SK-N-SH (cell line): Measurements from ENCODE around the gene CTTNBP2NL. TPM values are rescaled to one million over a fixed set of nuclear protein-coding genes. Genes with fewer than 3 reads are reported as not detected.
A peak's percentile ranks its signal among the peaks of the same experiment; 100 is the strongest.

Experiments used
- CTCF ChIA-PET: fragments of 300-600, 350-600 bp; formaldehyde crosslinking; extraction: SDS; loops from one replicate; lab custom pipeline; 2021; lab: Yijun Ruan, JAX
- POLR2A ChIA-PET: fragments of 350-600 bp; sonication (Branson Sonifier 250); formaldehyde crosslinking; extraction: SDS; loops from one replicate; lab custom pipeline; 2020; ENCODE audit warnings: antibody characterized with exemption, inconsistent platforms; lab: Yijun Ruan, JAX
- DNase-seq: peaks from one replicate; pipeline ENCODE4 v3.0.0; 2012
- H2AFZ ChIP-seq: fragments of 200-600 bp; sonication (generic); 2 replicates; pipeline ENCODE4 v1.8.1; 2016; ENCODE audit warnings: antibody characterized with exemption, mild to moderate bottlenecking, low read depth
- H3F3A ChIP-seq: fragments of 200-600 bp; sonication (generic); replicated peaks from 2 replicates; pipeline ENCODE3; 2016; ENCODE audit warnings: antibody characterized with exemption, mild to moderate bottlenecking; ENCODE audit not compliant: insufficient read depth
- H3K27ac ChIP-seq, 2 experiments: fragments of 200-500 bp in 1 of 2; fragments of 200-600 bp in 1 of 2; sonication (Bioruptor generic) in 1 of 2; sonication (generic), shearing (Covaris generic) in 1 of 2; 2 replicates each; pipeline versions ENCODE4 v1.5.1 to v1.6.1; 2014 to 2016; ENCODE audit warnings: low read depth in 2 of 2, inconsistent platforms in 1 of 2, low read length in 1 of 2, mild to moderate bottlenecking in 1 of 2, mixed read lengths in 1 of 2
- H3K27me3 ChIP-seq: fragments of 200-600 bp; sonication (generic), shearing (Covaris generic); 2 replicates; pipeline ENCODE4 v1.6.1; 2016; ENCODE audit warnings: mixed run types; ENCODE audit not compliant: insufficient read depth
- H3K36me3 ChIP-seq, 2 experiments: fragments of 200-500 bp in 1 of 2; fragments of 200-600 bp in 1 of 2; sonication (Bioruptor generic) in 1 of 2; sonication (generic) in 1 of 2; replicated peaks in 1 of 2; 2 replicates each; pipeline versions ENCODE3 to v1.5.1; 2014 to 2016; ENCODE audit warnings: low read length in 1 of 2, mild to moderate bottlenecking in 1 of 2; ENCODE audit not compliant: insufficient read depth in 2 of 2, control insufficient read depth in 1 of 2
- H3K4me1 ChIP-seq, 2 experiments: fragments of 200-500 bp in 1 of 2; fragments of 200-600 bp in 1 of 2; sonication (Bioruptor generic) in 1 of 2; sonication (generic), shearing (Covaris generic) in 1 of 2; 2 replicates each; pipeline versions ENCODE4 v1.5.1 to v1.6.1; 2014 to 2016; ENCODE audit warnings: low read depth in 1 of 2, low read length in 1 of 2, mixed run types in 1 of 2; ENCODE audit not compliant: insufficient read depth in 2 of 2, control insufficient read depth in 1 of 2
- H3K4me2 ChIP-seq: fragments of 200-600 bp; sonication (generic), shearing (Covaris generic); 2 replicates; pipeline ENCODE4 v1.6.1; 2017; ENCODE audit warnings: mixed run types
- H3K4me3 ChIP-seq, 2 experiments: fragments of 200-500 bp in 1 of 2; fragments of 200-600 bp in 1 of 2; sonication (Bioruptor generic) in 1 of 2; sonication (generic), shearing (Covaris generic) in 1 of 2; 2 replicates each; pipeline versions ENCODE4 v1.5.1 to v1.8.1; 2014 to 2016; ENCODE audit warnings: low read depth in 2 of 2, inconsistent platforms in 1 of 2, low read length in 1 of 2, mild to moderate bottlenecking in 1 of 2, mixed read lengths in 1 of 2, moderate library complexity in 1 of 2
- H3K79me2 ChIP-seq: fragments of 200-600 bp; sonication (generic); 2 replicates; pipeline ENCODE4 v1.8.1; 2017; ENCODE audit warnings: mild to moderate bottlenecking; ENCODE audit not compliant: insufficient read depth
- H3K9ac ChIP-seq: fragments of 200-600 bp; sonication (generic); 2 replicates; pipeline ENCODE4 v1.6.1; 2017; ENCODE audit warnings: mixed run types
- H3K9me2 ChIP-seq: fragments of 200-600 bp; sonication (generic); 2 replicates; pipeline ENCODE4 v1.6.1; 2017; ENCODE audit warnings: mixed run types
- H3K9me3 ChIP-seq: fragments of 200-600 bp; sonication (generic); 2 replicates; pipeline ENCODE4 v1.6.1; 2017; ENCODE audit warnings: mixed run types, mild to moderate bottlenecking, moderate library complexity
- H4K20me1 ChIP-seq: fragments of 200-600 bp; sonication (generic); 2 replicates; pipeline ENCODE4 v1.6.1; 2017; ENCODE audit warnings: mild to moderate bottlenecking, mixed run types; ENCODE audit not compliant: insufficient read depth
- CHD2 ChIP-seq: fragments of 150-350 bp; IDR thresholded peaks from 2 replicates; pipeline ENCODE4 v1.6.1; 2018; ENCODE audit warnings: low read length; ENCODE audit not compliant: partially characterized antibody
- ELF1 ChIP-seq: IDR thresholded peaks from 2 replicates; pipeline ENCODE4 v1.4.0; 2012
- EZH2phosphoT487 ChIP-seq: fragments of 200-600 bp; sonication (generic); IDR thresholded peaks from 2 replicates; pipeline ENCODE4 v1.6.1; 2017; ENCODE audit warnings: low read depth, mixed run types, mild to moderate bottlenecking, antibody characterized with exemption, moderate library complexity, borderline replicate concordance
- FOSL2 ChIP-seq: IDR thresholded peaks from 2 replicates; pipeline ENCODE4 v1.4.0; 2012; ENCODE audit warnings: low read depth, mild to moderate bottlenecking, moderate library complexity, borderline replicate concordance
- FOXM1 ChIP-seq: IDR thresholded peaks from 2 replicates; pipeline ENCODE4 v1.4.0; 2012; ENCODE audit warnings: low read depth, mild to moderate bottlenecking
- GABPA ChIP-seq: IDR thresholded peaks from 2 replicates; pipeline ENCODE4 v1.4.0; 2012; ENCODE audit warnings: low read depth, mild to moderate bottlenecking
- GATA2 ChIP-seq: sonication (generic); formaldehyde crosslinking; IDR thresholded peaks from 2 replicates; pipeline ENCODE4 v1.5.0; 2020; ENCODE audit warnings: mild to moderate bottlenecking, missing genetic modification reagents
- MEF2A ChIP-seq: IDR thresholded peaks from 2 replicates; pipeline ENCODE4 v1.4.0; 2012; ENCODE audit warnings: low read depth, borderline replicate concordance
- NRF1 ChIP-seq: IDR thresholded peaks from 2 replicates; pipeline ENCODE4 v1.6.1; 2012; ENCODE audit warnings: low read depth, mild to moderate bottlenecking, low read length
- POLR2AphosphoS5 ChIP-seq: IDR thresholded peaks from 2 replicates; pipeline ENCODE4 v1.6.1; 2012; ENCODE audit warnings: low read depth, low read length
- RCOR1 ChIP-seq: fragments of 150-350 bp; IDR thresholded peaks from 2 replicates; pipeline ENCODE4 v1.6.1; 2017; ENCODE audit warnings: antibody characterized with exemption, low read length
- RFX5 ChIP-seq: IDR thresholded peaks from 2 replicates; pipeline ENCODE4 v1.6.1; 2012; ENCODE audit warnings: mild to moderate bottlenecking, improper control_type of control experiment, low read length
- SIN3A ChIP-seq: IDR thresholded peaks from 2 replicates; pipeline ENCODE4 v1.6.1; 2012; ENCODE audit warnings: low read depth, mild to moderate bottlenecking, low read length, moderate library complexity, borderline replicate concordance
- TCF12 ChIP-seq: IDR thresholded peaks from 2 replicates; pipeline ENCODE4 v1.4.0; 2012
- TEAD4 ChIP-seq: IDR thresholded peaks from 2 replicates; pipeline ENCODE4 v1.4.0; 2012; ENCODE audit warnings: mild to moderate bottlenecking, borderline replicate concordance; ENCODE audit not compliant: insufficient read depth
- WGBS: methylation state at CpG from one replicate; pipeline ENCODE4 v1.1.6; 2017; ENCODE audit warnings: low lambda C conversion rate; 5-methylcytosine and 5-hydroxymethylcytosine counted together
- polyA plus RNA-seq, 3 experiments: library from polyadenylated mRNA; depleted of rRNA; stranded (reverse); fragments of >200 nt; gene quantifications; 2 replicates each; pipeline ENCODE4 v1.2.3, GENCODE V29; 2012
- TF ChIP-seq, protein P1 (sequence below): IDR thresholded peaks from 2 replicates; pipeline ENCODE4 v1.6.1; 2012; ENCODE audit warnings: mild to moderate bottlenecking, low read depth, low read length, moderate library complexity
- TF ChIP-seq, protein P2 (sequence below): fragments of 150-350 bp; IDR thresholded peaks from 2 replicates; pipeline ENCODE4 v1.6.1; 2016; ENCODE audit warnings: mild to moderate bottlenecking, low read depth, low read length
- TF ChIP-seq, protein P3 (sequence below): fragments of 200-600 bp; sonication (generic); IDR thresholded peaks from 2 replicates; pipeline ENCODE4 v1.6.1; 2017; ENCODE audit warnings: antibody characterized with exemption, mild to moderate bottlenecking, moderate library complexity
- TF ChIP-seq, protein P4 (sequence below): IDR thresholded peaks from 2 replicates; pipeline ENCODE4 v1.4.0; 2012; ENCODE audit warnings: low read depth, borderline replicate concordance

Gene CTTNBP2NL
- polyA plus RNA-seq, 1 of the 3 experiments (the other 2 are of a cell fraction), result 4.9 TPM

DNA sequence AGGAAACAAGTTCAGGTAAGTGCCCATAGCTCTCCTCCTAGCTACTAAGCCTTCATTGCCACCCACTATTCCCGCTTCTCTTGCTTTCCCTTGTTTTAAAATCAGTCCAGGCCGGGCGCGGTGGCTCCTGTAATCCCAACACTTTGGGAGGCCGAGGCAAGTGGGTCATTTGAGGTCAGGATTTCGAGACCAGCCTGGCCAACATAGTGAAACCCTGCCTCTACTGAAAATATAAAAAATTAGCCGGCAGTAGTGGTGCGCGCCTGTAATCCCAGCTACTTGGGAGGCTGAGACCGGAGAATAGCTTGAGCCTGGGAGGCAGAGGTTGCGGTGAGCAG lies 4.4 kb upstream of the CTTNBP2NL start:
- peaks cover 10 to 17% of the 10 kb centered on the region in 2 experiments for H3K4me1 ChIP-seq
- no peak for DNase-seq
- TF ChIP-seq GATA2 (no peak), FOXM1 (no peak), RCOR1 (no peak), EZH2phosphoT487 (no peak), SIN3A (no peak), ELF1 (no peak), TCF12 (no peak), TEAD4 (no peak), FOSL2 (no peak), MEF2A (no peak)
- TF ChIP-seq, protein P1, sequence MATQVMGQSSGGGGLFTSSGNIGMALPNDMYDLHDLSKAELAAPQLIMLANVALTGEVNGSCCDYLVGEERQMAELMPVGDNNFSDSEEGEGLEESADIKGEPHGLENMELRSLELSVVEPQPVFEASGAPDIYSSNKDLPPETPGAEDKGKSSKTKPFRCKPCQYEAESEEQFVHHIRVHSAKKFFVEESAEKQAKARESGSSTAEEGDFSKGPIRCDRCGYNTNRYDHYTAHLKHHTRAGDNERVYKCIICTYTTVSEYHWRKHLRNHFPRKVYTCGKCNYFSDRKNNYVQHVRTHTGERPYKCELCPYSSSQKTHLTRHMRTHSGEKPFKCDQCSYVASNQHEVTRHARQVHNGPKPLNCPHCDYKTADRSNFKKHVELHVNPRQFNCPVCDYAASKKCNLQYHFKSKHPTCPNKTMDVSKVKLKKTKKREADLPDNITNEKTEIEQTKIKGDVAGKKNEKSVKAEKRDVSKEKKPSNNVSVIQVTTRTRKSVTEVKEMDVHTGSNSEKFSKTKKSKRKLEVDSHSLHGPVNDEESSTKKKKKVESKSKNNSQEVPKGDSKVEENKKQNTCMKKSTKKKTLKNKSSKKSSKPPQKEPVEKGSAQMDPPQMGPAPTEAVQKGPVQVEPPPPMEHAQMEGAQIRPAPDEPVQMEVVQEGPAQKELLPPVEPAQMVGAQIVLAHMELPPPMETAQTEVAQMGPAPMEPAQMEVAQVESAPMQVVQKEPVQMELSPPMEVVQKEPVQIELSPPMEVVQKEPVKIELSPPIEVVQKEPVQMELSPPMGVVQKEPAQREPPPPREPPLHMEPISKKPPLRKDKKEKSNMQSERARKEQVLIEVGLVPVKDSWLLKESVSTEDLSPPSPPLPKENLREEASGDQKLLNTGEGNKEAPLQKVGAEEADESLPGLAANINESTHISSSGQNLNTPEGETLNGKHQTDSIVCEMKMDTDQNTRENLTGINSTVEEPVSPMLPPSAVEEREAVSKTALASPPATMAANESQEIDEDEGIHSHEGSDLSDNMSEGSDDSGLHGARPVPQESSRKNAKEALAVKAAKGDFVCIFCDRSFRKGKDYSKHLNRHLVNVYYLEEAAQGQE, result no peak
- no peaks in the 10 kb centered on the region for H3K9me3 ChIP-seq
- H3K36me3 ChIP-seq, result no peaks in the 10 kb centered on the region
- H3F3A ChIP-seq, result peaks cover 23% of the 10 kb centered on the region
- CTCF ChIA-PET, result interaction anchor here (0.6 to 4.4 kb wide), 46 partner anchors 10 to 651 kb away, joined by 3 to 154 read pairs (median 4); partner anchors contain the start of genes PPM1J, RHOC and ST7L
- H3K9ac ChIP-seq, result peak overlapping the region; percentile 53
- H3K79me2 ChIP-seq, result peaks cover 20% of the 10 kb centered on the region
- no peaks in the 10 kb centered on the region for H4K20me1 ChIP-seq
- H2AFZ ChIP-seq, result peak overlapping the region; percentile 70; the same call in 1 of the 2 replicates
- H3K27ac ChIP-seq, result peak overlapping the region in 1 of 2 experiments; percentile 73; a peak in 2 of 4 replicates
- H3K4me2 ChIP-seq, result peak overlapping the region; percentile 85
- POLR2A ChIA-PET, result interaction anchor here (1.6 kb wide), 2 partner anchors 73 to 74 kb away, joined by 3 to 4 read pairs; no protein-coding TSS in a partner anchor
- H3K9me2 ChIP-seq, result no peaks in the 10 kb centered on the region
- H3K4me3 ChIP-seq, result peak overlapping the region in 1 of 2 experiments; percentile 65; a peak in 2 of 4 replicates
- H3K27me3 ChIP-seq, result no peaks in the 10 kb centered on the region
- 99% methylated on average over 11 of the region's 11 CpGs for WGBS

DNA sequence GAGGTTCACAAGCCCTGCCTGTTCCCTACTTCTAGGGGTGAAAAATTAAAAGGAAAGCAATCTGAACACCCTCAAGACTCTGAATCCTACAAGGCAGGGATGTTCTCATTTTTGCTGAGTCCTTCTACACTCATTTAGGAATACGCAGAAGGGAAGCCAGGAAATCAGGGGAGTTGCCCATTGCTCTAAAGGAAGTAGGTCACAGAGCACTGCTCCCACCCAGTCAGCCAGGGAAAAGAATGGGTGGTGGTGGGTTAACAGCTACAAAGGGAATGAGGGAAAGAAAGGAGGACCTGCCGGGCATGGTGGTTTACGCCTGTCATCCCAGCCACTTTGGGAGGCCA lies 2.4 kb upstream of the CTTNBP2NL start:
- peaks cover 17 to 29% of the 10 kb centered on the region in 2 experiments for H3K4me1 ChIP-seq
- H3K4me3 ChIP-seq, result no peak overlapping the region
- POLR2A ChIA-PET, result no interaction called here
- TF ChIP-seq POLR2AphosphoS5 (no peak), FOXM1 (no peak), RFX5 (no peak), ELF1 (no peak), NRF1 (no peak), GATA2 (no peak), TCF12 (no peak), CHD2 (no peak), GABPA (no peak), SIN3A (no peak)
- TF ChIP-seq, protein P2, sequence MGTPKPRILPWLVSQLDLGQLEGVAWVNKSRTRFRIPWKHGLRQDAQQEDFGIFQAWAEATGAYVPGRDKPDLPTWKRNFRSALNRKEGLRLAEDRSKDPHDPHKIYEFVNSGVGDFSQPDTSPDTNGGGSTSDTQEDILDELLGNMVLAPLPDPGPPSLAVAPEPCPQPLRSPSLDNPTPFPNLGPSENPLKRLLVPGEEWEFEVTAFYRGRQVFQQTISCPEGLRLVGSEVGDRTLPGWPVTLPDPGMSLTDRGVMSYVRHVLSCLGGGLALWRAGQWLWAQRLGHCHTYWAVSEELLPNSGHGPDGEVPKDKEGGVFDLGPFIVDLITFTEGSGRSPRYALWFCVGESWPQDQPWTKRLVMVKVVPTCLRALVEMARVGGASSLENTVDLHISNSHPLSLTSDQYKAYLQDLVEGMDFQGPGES, result no peak
- TF ChIP-seq, protein P3, sequence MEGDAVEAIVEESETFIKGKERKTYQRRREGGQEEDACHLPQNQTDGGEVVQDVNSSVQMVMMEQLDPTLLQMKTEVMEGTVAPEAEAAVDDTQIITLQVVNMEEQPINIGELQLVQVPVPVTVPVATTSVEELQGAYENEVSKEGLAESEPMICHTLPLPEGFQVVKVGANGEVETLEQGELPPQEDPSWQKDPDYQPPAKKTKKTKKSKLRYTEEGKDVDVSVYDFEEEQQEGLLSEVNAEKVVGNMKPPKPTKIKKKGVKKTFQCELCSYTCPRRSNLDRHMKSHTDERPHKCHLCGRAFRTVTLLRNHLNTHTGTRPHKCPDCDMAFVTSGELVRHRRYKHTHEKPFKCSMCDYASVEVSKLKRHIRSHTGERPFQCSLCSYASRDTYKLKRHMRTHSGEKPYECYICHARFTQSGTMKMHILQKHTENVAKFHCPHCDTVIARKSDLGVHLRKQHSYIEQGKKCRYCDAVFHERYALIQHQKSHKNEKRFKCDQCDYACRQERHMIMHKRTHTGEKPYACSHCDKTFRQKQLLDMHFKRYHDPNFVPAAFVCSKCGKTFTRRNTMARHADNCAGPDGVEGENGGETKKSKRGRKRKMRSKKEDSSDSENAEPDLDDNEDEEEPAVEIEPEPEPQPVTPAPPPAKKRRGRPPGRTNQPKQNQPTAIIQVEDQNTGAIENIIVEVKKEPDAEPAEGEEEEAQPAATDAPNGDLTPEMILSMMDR, result no peak
- TF ChIP-seq, protein P4, sequence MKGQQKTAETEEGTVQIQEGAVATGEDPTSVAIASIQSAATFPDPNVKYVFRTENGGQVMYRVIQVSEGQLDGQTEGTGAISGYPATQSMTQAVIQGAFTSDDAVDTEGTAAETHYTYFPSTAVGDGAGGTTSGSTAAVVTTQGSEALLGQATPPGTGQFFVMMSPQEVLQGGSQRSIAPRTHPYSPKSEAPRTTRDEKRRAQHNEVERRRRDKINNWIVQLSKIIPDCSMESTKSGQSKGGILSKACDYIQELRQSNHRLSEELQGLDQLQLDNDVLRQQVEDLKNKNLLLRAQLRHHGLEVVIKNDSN, result no peak

More for the DNA sequence above, 2.4 kb upstream of the CTTNBP2NL start:
- H3K9ac ChIP-seq, result peak overlapping the region; percentile 96; the same call in 1 of the 2 replicates
- H3K4me2 ChIP-seq, result peak overlapping the region; percentile 94
- peak overlapping the region in 1 of 2 experiments; percentile 98; a peak in 2 of 4 replicates for H3K27ac ChIP-seq
- peaks cover 41% of the 10 kb centered on the region for H3K79me2 ChIP-seq
- H3K27me3 ChIP-seq, result no peaks in the 10 kb centered on the region
- no peak for DNase-seq
- H3K9me2 ChIP-seq, result no peaks in the 10 kb centered on the region
- H3F3A ChIP-seq, result peaks cover 20% of the 10 kb centered on the region
- H3K36me3 ChIP-seq, result no peaks in the 10 kb centered on the region
- H4K20me1 ChIP-seq, result peaks cover 17% of the 10 kb centered on the region
- CTCF ChIA-PET, result interaction anchor here (1.5 to 2.9 kb wide), 6 partner anchors 69 to 322 kb away, joined by 5 to 13 read pairs (median 9); no protein-coding TSS in a partner anchor
- H2AFZ ChIP-seq, result peak overlapping the region; percentile 59
- H3K9me3 ChIP-seq, result no peaks in the 10 kb centered on the region
- WGBS, result 89% methylated on average over 3 of the region's 3 CpGs
